Measurements from ENCODE around the gene FRMD4A.

DNA sequence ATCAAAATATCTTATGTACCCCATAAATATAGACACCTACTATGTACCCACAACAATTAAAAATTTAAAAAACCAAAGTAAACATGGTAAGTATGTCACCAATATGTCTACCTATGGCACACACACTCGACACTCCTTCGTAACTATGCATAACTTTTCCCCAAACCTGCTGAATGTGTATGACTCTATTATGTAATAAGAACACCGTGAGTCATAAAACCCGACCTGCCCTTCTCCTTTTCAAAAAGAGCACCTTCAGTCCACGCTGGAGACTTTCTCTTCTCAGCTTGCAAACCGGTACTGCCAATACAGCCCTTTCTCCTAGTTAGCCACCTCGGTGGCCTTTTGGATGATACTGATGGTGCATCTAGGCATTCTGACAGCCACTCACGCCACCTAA lies 557.7 kb downstream of the FRMD4A start:
- TF ChIP-seq, protein P1, sequence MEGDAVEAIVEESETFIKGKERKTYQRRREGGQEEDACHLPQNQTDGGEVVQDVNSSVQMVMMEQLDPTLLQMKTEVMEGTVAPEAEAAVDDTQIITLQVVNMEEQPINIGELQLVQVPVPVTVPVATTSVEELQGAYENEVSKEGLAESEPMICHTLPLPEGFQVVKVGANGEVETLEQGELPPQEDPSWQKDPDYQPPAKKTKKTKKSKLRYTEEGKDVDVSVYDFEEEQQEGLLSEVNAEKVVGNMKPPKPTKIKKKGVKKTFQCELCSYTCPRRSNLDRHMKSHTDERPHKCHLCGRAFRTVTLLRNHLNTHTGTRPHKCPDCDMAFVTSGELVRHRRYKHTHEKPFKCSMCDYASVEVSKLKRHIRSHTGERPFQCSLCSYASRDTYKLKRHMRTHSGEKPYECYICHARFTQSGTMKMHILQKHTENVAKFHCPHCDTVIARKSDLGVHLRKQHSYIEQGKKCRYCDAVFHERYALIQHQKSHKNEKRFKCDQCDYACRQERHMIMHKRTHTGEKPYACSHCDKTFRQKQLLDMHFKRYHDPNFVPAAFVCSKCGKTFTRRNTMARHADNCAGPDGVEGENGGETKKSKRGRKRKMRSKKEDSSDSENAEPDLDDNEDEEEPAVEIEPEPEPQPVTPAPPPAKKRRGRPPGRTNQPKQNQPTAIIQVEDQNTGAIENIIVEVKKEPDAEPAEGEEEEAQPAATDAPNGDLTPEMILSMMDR (conservative IDR thresholded peaks at IDR 0.05; ENCODE audit: low read depth, low read length): no peak
- no peak for TF ChIP-seq EZH2phosphoT487 (IDR thresholded peaks at IDR 0.05; ENCODE audit: borderline replicate concordance, low read length)
